Testis (tissue), 2 donors: ENCODE results near the gene ATRNL1.

Experiments
- POLR2A ChIP-seq: fragments of 450-650 bp; IDR thresholded peaks from one replicate; pipeline ENCODE4 v1.6.1; 2017; ENCODE audit warnings: antibody characterized with exemption, mild to moderate bottlenecking, moderate library complexity
- TF ChIP-seq, protein P1 (sequence below), 3 experiments: fragments of 450-650 bp in 2 of 3; fragments of 200-600 bp in 1 of 3; sonication (generic) in 1 of 3; IDR thresholded peaks; one replicate each; pipeline ENCODE4 v1.5.1; 2016 to 2019; ENCODE audit warnings: antibody characterized with exemption in 3 of 3, mild to moderate bottlenecking in 2 of 3, moderate library complexity in 1 of 3

GRCh38 chr10:115931309-115931708 is 838.1 kb downstream of the ATRNL1 start:
- no peak for TF ChIP-seq POLR2A
- TF ChIP-seq, protein P1, sequence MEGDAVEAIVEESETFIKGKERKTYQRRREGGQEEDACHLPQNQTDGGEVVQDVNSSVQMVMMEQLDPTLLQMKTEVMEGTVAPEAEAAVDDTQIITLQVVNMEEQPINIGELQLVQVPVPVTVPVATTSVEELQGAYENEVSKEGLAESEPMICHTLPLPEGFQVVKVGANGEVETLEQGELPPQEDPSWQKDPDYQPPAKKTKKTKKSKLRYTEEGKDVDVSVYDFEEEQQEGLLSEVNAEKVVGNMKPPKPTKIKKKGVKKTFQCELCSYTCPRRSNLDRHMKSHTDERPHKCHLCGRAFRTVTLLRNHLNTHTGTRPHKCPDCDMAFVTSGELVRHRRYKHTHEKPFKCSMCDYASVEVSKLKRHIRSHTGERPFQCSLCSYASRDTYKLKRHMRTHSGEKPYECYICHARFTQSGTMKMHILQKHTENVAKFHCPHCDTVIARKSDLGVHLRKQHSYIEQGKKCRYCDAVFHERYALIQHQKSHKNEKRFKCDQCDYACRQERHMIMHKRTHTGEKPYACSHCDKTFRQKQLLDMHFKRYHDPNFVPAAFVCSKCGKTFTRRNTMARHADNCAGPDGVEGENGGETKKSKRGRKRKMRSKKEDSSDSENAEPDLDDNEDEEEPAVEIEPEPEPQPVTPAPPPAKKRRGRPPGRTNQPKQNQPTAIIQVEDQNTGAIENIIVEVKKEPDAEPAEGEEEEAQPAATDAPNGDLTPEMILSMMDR (IDR thresholded peaks at IDR 0.05): no peak
